GM12874 (cell line): ENCODE results near the gene USP15.

Experiments
- TF ChIP-seq, protein P1 (sequence below): IDR thresholded peaks from 2 replicates; pipeline ENCODE4 v1.5.1; 2011; ENCODE audit warnings: low read depth, mild to moderate bottlenecking, control low read depth, low read length, moderate library complexity; ENCODE audit not compliant: insufficient read depth

Gene USP15

DNA sequence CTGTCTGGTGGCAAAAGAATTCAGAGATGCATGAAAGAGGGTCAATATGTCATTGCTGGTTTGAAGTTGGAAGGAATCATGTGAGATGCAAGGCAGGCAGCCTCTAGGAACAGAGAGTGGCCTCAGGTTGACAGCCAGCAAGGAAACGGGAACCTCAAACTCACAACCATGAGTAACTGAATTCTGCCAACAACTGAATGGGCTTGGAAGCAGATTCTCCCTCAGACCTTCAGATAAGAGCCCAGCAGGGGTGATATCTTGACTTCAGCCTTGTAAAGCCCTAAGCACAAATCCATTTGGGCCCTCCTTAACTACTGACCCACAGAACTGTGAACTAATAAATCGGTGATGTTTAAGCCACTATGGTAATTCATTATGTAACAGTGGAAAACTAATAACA is 35.8 kb downstream of the USP15 start:
- TF ChIP-seq, protein P1, sequence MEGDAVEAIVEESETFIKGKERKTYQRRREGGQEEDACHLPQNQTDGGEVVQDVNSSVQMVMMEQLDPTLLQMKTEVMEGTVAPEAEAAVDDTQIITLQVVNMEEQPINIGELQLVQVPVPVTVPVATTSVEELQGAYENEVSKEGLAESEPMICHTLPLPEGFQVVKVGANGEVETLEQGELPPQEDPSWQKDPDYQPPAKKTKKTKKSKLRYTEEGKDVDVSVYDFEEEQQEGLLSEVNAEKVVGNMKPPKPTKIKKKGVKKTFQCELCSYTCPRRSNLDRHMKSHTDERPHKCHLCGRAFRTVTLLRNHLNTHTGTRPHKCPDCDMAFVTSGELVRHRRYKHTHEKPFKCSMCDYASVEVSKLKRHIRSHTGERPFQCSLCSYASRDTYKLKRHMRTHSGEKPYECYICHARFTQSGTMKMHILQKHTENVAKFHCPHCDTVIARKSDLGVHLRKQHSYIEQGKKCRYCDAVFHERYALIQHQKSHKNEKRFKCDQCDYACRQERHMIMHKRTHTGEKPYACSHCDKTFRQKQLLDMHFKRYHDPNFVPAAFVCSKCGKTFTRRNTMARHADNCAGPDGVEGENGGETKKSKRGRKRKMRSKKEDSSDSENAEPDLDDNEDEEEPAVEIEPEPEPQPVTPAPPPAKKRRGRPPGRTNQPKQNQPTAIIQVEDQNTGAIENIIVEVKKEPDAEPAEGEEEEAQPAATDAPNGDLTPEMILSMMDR: no peak

- TF ChIP-seq, protein P1: no peak
Observed at GRCh38 chr12:62297321-62297720, 37.1 kb downstream of the USP15 start.

- TF ChIP-seq, protein P1: no peak
Observed at GRCh38 chr12:62299617-62300016, 39.4 kb downstream of the USP15 start.

- TF ChIP-seq, protein P1: no peak
Observed at GRCh38 chr12:62301080-62301798, 41.0 kb downstream of the USP15 start.

GRCh38 chr12:62301799-62302133 is 41.6 kb downstream of the USP15 start:
- TF ChIP-seq, protein P1: no peak

DNA sequence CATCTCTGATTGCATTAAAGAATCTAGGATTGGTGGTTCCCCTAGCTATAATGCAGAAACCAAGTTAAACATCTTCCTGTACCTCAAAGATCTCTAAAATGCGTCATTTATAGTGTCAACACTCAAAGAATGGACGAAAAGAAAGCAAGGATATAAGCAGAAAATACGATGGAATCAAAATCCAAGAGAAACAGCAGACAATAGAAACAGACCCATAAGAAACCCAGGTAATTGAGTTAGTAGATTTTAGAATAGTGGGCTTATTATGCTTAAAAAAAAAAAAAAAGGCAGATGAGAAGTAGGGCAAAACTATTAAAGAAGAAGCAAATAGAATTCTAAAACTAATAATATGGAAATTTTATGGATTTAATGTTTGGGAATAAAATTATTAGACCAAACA is 44.4 kb downstream of the USP15 start:
- TF ChIP-seq, protein P1: no peak

GRCh38 chr12:62305778-62306177 is 45.6 kb downstream of the USP15 start:
- TF ChIP-seq, protein P1: no peak
